C4-2B (cell line): ENCODE data around the gene FGD4.
"Not testable (repeated sequence)": the region's sequence is repeated elsewhere in the genome, so short reads cannot be mapped to it uniquely, and the experiment has no call there.

ENCODE experiments used
- H3K27ac ChIP-seq: fragments of 450-650 bp; 2 replicates; pipeline ENCODE4 v1.5.1; 2017
- CTCF ChIP-seq: fragments of 450-650 bp; conservative IDR thresholded peaks from 2 replicates; pipeline ENCODE4 v1.5.1; 2017; ENCODE audit warnings: mild to moderate bottlenecking
- ZFX ChIP-seq: fragments of 450-650 bp; IDR thresholded peaks from 2 replicates; pipeline ENCODE4 v1.6.1; 2017

FGD4 gene

GRCh38 chr12:32508626-32509025 lies 109.3 kb downstream of the FGD4 start:
- no peak for TF ChIP-seq ZFX
- TF ChIP-seq CTCF: no peak
- no peak overlapping the region for H3K27ac ChIP-seq

DNA sequence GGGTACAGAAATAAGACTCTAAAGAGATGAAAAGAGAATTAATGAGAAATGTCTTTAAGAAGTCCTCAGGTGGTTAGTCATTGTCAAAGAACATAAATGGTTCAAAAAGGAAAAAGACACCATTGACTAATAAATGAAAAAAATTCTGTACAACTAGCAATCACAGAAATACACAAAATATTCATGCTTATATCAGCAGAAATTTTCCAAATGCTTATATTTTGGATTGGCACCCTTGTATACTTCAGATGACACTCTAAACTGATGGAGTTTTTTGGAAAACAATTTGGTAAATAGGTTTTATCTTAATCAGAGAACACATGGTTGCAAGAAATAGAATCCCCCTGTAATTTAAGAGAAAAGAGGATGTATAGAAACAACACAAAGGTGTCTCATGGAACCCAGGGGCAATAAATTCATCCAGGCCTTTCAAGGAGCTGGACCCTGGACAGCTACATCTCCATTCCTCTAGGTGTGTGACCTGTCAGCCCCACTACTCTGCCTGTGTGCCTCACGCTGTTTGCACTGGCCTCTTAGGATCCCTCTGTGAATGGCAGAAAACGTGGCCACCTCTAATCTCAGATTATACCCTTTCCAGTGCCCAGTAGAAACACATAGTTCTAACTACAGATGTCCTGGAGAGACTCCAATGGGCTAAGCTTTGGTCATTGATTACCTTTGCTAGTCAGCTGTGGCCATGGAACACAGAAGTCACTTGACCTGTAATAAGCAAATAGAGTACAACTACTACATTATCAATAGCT lies 110.2 kb downstream of the FGD4 start:
- TF ChIP-seq ZFX (no peak), CTCF (no peak)
- H3K27ac ChIP-seq: no peak overlapping the region

DNA sequence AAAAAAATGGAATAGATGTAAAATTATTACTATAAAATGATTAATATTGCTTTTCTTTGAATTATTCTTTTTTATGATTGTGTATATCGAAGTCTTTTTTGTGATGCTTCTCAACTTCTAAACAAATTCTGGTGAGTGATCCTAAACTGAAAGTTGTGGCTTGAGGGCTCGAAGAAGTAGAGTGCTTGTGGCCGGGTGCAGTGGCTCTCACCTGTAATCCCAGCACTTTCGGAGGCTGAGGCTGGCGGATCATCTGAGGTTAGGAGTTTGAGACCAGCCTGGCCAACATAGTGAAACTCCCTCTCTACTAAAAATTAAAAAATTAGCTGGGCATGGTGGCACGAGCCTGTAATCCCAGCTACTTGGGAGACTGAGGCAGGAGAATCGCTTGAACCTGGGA lies 112.6 kb downstream of the FGD4 start:
- H3K27ac ChIP-seq: not testable (repeated sequence)

DNA sequence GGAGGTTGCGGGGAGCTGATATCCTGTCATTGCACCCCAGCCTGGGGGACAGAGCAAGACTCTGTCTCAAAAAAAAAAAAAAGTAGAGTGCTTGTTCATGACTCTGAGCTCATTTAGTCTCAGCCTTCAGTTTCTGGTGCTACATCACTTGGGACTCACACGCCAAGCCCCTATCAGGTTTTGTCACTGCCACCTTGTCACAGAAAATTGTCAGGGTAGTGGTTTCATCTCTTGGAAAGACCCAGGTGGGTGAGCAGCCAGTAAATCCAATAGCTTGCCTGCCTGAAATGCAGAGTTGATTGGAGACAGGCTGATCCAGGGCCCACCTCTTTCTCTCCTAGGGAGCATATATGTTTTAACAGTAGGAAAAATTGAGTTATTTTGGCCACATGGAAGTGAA lies 113.0 kb downstream of the FGD4 start:
- no peak overlapping the region for H3K27ac ChIP-seq
- no peak for TF ChIP-seq ZFX
- TF ChIP-seq CTCF: no peak

DNA sequence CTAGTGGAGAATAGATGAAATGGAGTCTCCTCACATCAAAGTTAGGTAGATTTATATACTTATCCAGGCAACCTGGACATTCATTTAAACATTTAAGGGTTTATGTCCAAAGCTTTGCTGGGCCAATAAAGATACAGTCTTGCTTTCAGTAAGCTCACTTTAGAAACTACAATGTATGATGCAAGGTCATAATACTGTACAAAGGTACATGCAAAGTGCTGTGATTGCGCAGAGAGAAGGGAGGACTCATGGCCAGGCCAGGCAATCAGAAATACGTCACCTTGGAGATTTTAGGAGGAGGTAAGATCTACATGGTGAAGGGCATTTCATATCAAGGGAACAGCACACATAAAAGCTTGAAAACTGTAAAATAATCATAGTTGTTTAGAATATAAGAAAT lies 113.6 kb downstream of the FGD4 start:
- H3K27ac ChIP-seq: no peak overlapping the region
- TF ChIP-seq CTCF (no peak), ZFX (no peak)

DNA sequence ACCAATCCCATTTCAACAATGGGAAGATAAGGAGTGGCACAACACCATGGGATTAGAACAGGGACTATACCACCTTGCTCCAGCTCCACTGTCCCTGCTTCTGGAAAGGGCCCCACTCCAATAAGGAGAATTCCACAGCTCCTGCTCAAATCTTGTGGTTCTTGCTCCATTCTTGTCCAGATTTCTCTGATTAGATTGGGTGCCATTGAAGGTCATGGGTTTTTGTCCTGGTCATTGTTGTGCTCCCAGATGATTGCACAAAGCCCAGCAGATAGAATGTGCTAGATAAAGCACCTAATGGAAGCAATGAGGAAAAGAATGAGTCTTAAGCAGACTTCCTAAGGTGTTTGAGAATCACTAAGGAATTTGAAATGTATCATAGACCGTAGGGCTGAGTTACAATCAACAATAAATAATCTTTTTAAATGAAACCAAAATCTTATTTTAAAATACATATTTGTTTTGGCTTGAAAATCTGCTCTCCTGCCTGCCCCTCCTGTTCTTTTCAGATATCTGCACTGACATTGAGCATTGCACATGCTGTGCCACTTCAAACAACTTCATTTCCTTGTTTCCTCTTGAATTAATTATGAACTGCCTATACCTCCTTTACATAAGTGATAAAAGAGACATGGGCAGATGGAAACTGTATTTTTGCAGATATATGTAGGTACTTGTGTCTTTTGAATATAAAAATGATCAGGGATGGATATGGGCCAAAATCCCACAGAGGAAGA lies 115.9 kb downstream of the FGD4 start:
- TF ChIP-seq ZFX (no peak), CTCF (no peak)
- H3K27ac ChIP-seq: peak overlapping the region; percentile 21; the same call in 1 of the 2 replicates

DNA sequence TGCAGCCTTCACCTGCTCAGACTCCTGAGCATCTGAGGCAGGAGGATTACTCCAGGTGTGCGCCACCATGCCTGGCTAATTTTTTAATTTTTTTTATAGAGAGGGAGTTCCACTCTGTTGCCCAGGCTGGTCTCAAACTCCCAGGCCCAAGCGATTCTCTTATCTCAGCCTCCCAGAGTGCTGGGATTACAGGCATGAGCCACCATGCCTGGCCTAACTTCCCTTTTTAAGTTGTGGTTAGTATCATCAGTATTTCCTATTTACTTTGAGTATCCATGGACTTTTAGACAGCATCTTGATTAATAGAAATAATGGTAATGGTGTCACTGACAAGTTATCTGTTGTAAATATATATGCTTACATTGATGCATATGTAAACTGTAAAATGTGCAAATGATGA lies 116.9 kb downstream of the FGD4 start:
- H3K27ac ChIP-seq: no peak overlapping the region
- TF ChIP-seq ZFX (no peak), CTCF (no peak)
